ENCODE data around the gene RPS29. TPM values are rescaled to one million over a fixed set of nuclear protein-coding genes. Genes with fewer than 3 reads are reported as not detected.

The RPS29 gene
- total RNA-seq (2021; ENCODE audit: unreplicated experiment) (866 TPM), Bru-seq, nascent RNA (percentile 88 among the genes with signal in this experiment), BruChase-seq, experiment 1, labeled RNA remaining after a 2-hour chase (percentile 79 among the genes with signal in this experiment), BruChase-seq, experiment 2, labeled RNA remaining after a 6-hour chase (percentile 67 among the genes with signal in this experiment)
- polyA plus RNA-seq (2012; ENCODE audit: insufficient read length) = 1,233 TPM
- long read RNA-seq, transcript RPS29-201 (3 exons, 296 nt) = major isoform, 312 of 416 reads
- long read RNA-seq, transcript RPS29-207 (2 exons, 499 nt) = minor isoform, 95 of 416 reads
- long read RNA-seq, partial matches to known transcripts = 0 of 416 reads
- long read RNA-seq, other reads (novel, unspliced or antisense) = 7 of 416 reads

- intact Hi-C loops (cut with micrococcal nuclease; ENCODE audit: unreplicated experiment) = no loop called here
- Histone ChIP-seq H3K27ac (ENCODE audit: low read length) (peak within 1 kb of the TSS; percentile 95), H3K4me1 (ENCODE audit: control insufficient read depth, insufficient read depth, low read length) (peaks cover 15% of the 10 kb centered on the region), H3K27me3 (ENCODE audit: control insufficient read depth, insufficient read depth, low read length) (no peaks in the 10 kb centered on the region), H3K9me3 (ENCODE audit: control insufficient read depth, insufficient read depth, low read depth, low read length) (no peaks in the 10 kb centered on the region), H3K4me3 (ENCODE audit: low read depth in 2 of 2, low read length in 2 of 2) (peak within 1 kb of the TSS; percentile 92 to 93), H3K36me3 (ENCODE audit: control insufficient read depth, insufficient read depth, low read length) (peaks cover 21% of the 10 kb centered on the region)
- DNase-seq (ENCODE audit: low read depth, low spot score) = peak; percentile 98
- ATAC-seq = peak; percentile 94
- peak; percentile 91 for TF ChIP-seq POLR2AphosphoS5 (IDR thresholded peaks at IDR 0.05; ENCODE audit: low read depth, low read length)
- TF ChIP-seq, protein P1, sequence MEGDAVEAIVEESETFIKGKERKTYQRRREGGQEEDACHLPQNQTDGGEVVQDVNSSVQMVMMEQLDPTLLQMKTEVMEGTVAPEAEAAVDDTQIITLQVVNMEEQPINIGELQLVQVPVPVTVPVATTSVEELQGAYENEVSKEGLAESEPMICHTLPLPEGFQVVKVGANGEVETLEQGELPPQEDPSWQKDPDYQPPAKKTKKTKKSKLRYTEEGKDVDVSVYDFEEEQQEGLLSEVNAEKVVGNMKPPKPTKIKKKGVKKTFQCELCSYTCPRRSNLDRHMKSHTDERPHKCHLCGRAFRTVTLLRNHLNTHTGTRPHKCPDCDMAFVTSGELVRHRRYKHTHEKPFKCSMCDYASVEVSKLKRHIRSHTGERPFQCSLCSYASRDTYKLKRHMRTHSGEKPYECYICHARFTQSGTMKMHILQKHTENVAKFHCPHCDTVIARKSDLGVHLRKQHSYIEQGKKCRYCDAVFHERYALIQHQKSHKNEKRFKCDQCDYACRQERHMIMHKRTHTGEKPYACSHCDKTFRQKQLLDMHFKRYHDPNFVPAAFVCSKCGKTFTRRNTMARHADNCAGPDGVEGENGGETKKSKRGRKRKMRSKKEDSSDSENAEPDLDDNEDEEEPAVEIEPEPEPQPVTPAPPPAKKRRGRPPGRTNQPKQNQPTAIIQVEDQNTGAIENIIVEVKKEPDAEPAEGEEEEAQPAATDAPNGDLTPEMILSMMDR (IDR thresholded peaks at IDR 0.05) = no peak
- TF ChIP-seq TCF7L2 (IDR thresholded peaks at IDR 0.05; ENCODE audit: low read depth, low read length) = no peak
- TF ChIP-seq SIN3A (IDR thresholded peaks at IDR 0.05; ENCODE audit: borderline replicate concordance, insufficient read depth, low read depth, low read length) = no peak
- no peak for TF ChIP-seq REST (IDR thresholded peaks at IDR 0.05; ENCODE audit: insufficient read depth in 1 of 2, low read depth in 2 of 2, low read length in 1 of 2)
- BruUV-seq (replicated peaks) = no TSS peak
- CTCF ChIA-PET = interaction anchor here (1.0 to 1.3 kb wide), 2 partner anchors 9 to 124 kb away, joined by 4 read pairs; no protein-coding TSS in a partner anchor
- in situ Hi-C loops (cut with HindIII; ENCODE audit: low pct_unique_long_range_greater_than_20kb, low sequenced_read_pairs) = no loop called here
- POLR2A ChIA-PET = interaction anchor here (0.7 kb wide), 1 partner anchor 861 kb away, joined by 3 read pairs; no protein-coding TSS in a partner anchor
Observed at GRCh38 chr14:49585803-49586672, at the start of gene RPS29. Gene RPS29 (minus strand): TSS chr14:49586380. CDS start chr14:49586346, 34 bp downstream.

GRCh38 chr14:49634547-49635334 lies 48.6 kb upstream of the RPS29 start, which contains the start of gene DNAAF2:
Gene DNAAF2 (minus strand): TSS chr14:49635244. CDS start chr14:49635149, 95 bp downstream.
- no peak for TF ChIP-seq TCF7L2 (IDR thresholded peaks at IDR 0.05; ENCODE audit: low read depth, low read length)
- TF ChIP-seq POLR2AphosphoS5 (IDR thresholded peaks at IDR 0.05; ENCODE audit: low read depth, low read length) = 0 out of 2 replicates have a peak, but pooled peaks have one; percentile 5
- BruUV-seq (replicated peaks) = TSS peak; percentile 22
- CTCF ChIA-PET = interaction anchor here (0.7 to 1.6 kb wide), 2 partner anchors 218 to 707 kb away, joined by 3 to 5 read pairs; partner anchors contain the start of gene NEMF
- Histone ChIP-seq H3K4me3 (ENCODE audit: low read depth in 2 of 2, low read length in 2 of 2) (peak within 1 kb of the TSS; percentile 75 to 92), H3K9me3 (ENCODE audit: control insufficient read depth, insufficient read depth, low read depth, low read length) (no peaks in the 10 kb centered on the region), H3K27me3 (ENCODE audit: control insufficient read depth, insufficient read depth, low read length) (no peaks in the 10 kb centered on the region), H3K4me1 (ENCODE audit: control insufficient read depth, insufficient read depth, low read length) (no peaks in the 10 kb centered on the region), H3K36me3 (ENCODE audit: control insufficient read depth, insufficient read depth, low read length) (no peaks in the 10 kb centered on the region; the same call in none of the 2 replicates), H3K27ac (ENCODE audit: low read length) (peak within 1 kb of the TSS; percentile 96)
- POLR2A ChIA-PET = no interaction called here
- ATAC-seq (peak; percentile 48), DNase-seq (ENCODE audit: low read depth, low spot score) (no peak)
- in situ Hi-C loops (cut with HindIII; ENCODE audit: low pct_unique_long_range_greater_than_20kb, low sequenced_read_pairs) (no loop called here), intact Hi-C loops (cut with micrococcal nuclease; ENCODE audit: unreplicated experiment) (loop anchor here (5.0 kb wide), 1 partner anchor 133 kb away; the partner anchor contains the start of gene KLHDC2)

Data from Panc1 (cell line).